ENCODE measurements around the gene SRRM5.

The SRRM5 gene

DNA sequence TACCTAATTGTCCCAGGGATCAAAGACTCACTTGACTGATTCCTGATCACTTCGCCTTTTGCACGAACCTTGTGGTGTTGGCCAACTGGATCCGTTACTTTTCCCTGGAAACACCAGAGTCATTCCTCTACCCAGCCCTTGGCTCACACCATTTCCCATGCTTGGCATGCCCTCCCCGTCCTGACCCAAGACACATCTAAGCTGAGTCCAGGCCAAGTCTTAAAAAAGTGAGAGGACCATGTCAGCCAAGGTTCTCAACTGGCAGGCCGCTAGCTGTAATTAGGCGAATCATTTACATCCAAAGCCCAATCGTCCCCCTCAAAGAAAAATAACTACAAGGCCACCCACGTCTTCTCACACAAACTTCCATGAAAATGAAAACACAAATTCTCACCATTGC is 46.6 kb downstream of the SRRM5 start:
- Histone ChIP-seq H3K79me1 (ENCODE audit: low read depth, low read length) (no peaks in the 10 kb centered on the region), H2AK5ac (ENCODE audit: low read depth, low read length) (no peak overlapping the region), H2BK12ac (ENCODE audit: low read length) (no peak overlapping the region), H3K4me3 (ENCODE audit: low read length in 2 of 2) (no peak overlapping the region), H3K36me3 (replicated peaks in 1 of 2; ENCODE audit: control insufficient read depth in 2 of 2, insufficient read depth in 2 of 2, low read length in 2 of 2) (peaks cover 13 to 18% of the 10 kb centered on the region in 2 donors), H3K18ac (ENCODE audit: low read length) (no peak overlapping the region), H3K4me2 (ENCODE audit: insufficient read depth, low read length, poor library complexity, severe bottlenecking) (no peak overlapping the region), H2BK120ac (ENCODE audit: low read depth, low read length) (no peak overlapping the region), H2BK15ac (ENCODE audit: low read length) (no peak overlapping the region), H2AFZ (ENCODE audit: low read length) (no peak overlapping the region), H2BK5ac (ENCODE audit: low read length) (no peak overlapping the region), H3K23ac (ENCODE audit: low read depth, low read length, poor library complexity) (no peak overlapping the region), H3K4me1 (ENCODE audit: control insufficient read depth in 2 of 2, insufficient read depth in 1 of 2, low read depth in 1 of 2, low read length in 2 of 2) (no peaks in the 10 kb centered on the region), H3K9ac (ENCODE audit: low read depth, low read length, poor library complexity) (no peak overlapping the region), H3K27me3 (ENCODE audit: control insufficient read depth in 3 of 3, insufficient read depth in 3 of 3, low read depth in 1 of 3, low read length in 3 of 3) (no peaks in the 10 kb centered on the region), H3K27ac (replicated peaks; ENCODE audit: low read length) (no peak overlapping the region), H4K91ac (ENCODE audit: low read depth, low read length, poor library complexity) (no peak overlapping the region), H4K8ac (ENCODE audit: low read depth, low read length) (no peak overlapping the region), H3K14ac (ENCODE audit: low read length) (no peak overlapping the region), H3K9me3 (replicated peaks in 1 of 2; ENCODE audit: control insufficient read depth in 2 of 2, insufficient read depth in 1 of 2, low read depth in 1 of 2, low read length in 2 of 2) (peaks cover 3 to 5% of the 10 kb centered on the region in 2 donors), H3K4ac (ENCODE audit: low read length) (no peak overlapping the region)
- WGBS, 2 donors (ENCODE audit: extremely low coverage in 2 of 2, insufficient read length in 2 of 2, insufficient replicate concordance in 1 of 2): no CpG with 5 or more reads among the region's 8 CpGs
- no peak for DNase-seq (ENCODE audit: low spot score)

DNA sequence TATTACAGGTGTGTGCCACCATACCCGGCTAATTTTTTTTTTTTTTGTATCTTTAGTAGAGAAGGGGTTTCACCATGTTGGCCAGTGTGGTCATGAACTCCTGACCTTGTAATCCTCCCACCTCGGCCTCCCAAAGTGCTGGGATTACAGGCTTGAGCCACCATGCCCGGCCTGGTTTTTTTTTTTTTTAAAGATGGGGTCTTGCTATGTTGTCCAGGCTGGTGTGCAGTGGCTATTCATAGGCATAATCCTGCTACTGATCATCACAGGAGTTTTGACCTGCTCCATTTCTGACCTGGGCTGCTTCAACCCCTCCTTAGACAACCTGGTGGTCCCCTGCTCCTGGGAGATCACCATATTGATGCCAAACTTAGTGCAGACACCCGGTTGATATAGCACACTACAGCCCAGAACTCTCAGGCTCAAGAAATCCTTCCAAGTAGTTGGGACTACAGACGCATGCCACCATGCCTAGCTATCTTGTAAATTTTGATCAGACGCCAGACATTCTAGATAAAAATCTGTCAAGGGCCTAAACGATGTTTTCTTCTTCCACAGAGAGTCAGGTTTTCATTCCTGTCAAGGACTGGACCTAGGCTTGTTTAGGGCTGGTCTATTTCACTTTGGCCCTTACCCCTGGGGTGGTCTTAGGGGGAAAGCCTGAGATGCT is 48.5 kb downstream of the SRRM5 start:
- Histone ChIP-seq H3K36me3 (replicated peaks in 1 of 2; ENCODE audit: control insufficient read depth in 2 of 2, insufficient read depth in 2 of 2, low read length in 2 of 2) (peaks cover 6 to 13% of the 10 kb centered on the region in 2 donors), H3K18ac (ENCODE audit: low read length) (no peak overlapping the region), H3K79me1 (ENCODE audit: low read depth, low read length) (no peaks in the 10 kb centered on the region), H3K4ac (ENCODE audit: low read length) (no peak overlapping the region), H2BK5ac (ENCODE audit: low read length) (no peak overlapping the region), H3K27ac (replicated peaks; ENCODE audit: low read length) (no peak overlapping the region), H4K8ac (ENCODE audit: low read depth, low read length) (no peak overlapping the region), H3K4me1 (ENCODE audit: control insufficient read depth in 2 of 2, insufficient read depth in 1 of 2, low read depth in 1 of 2, low read length in 2 of 2) (no peaks in the 10 kb centered on the region), H3K4me2 (ENCODE audit: insufficient read depth, low read length, poor library complexity, severe bottlenecking) (no peak overlapping the region), H2BK120ac (ENCODE audit: low read depth, low read length) (no peak overlapping the region), H4K91ac (ENCODE audit: low read depth, low read length, poor library complexity) (no peak overlapping the region), H3K14ac (ENCODE audit: low read length) (no peak overlapping the region), H3K9me3 (replicated peaks in 1 of 2; ENCODE audit: control insufficient read depth in 2 of 2, insufficient read depth in 1 of 2, low read depth in 1 of 2, low read length in 2 of 2) (peaks cover 3 to 5% of the 10 kb centered on the region in 2 donors), H2AK5ac (ENCODE audit: low read depth, low read length) (no peak overlapping the region), H3K4me3 (ENCODE audit: low read length in 2 of 2) (no peak overlapping the region), H2AFZ (ENCODE audit: low read length) (no peak overlapping the region), H2BK12ac (ENCODE audit: low read length) (no peak overlapping the region), H3K23ac (ENCODE audit: low read depth, low read length, poor library complexity) (no peak overlapping the region), H3K9ac (ENCODE audit: low read depth, low read length, poor library complexity) (no peak overlapping the region), H2BK15ac (ENCODE audit: low read length) (no peak overlapping the region), H3K27me3 (ENCODE audit: control insufficient read depth in 3 of 3, insufficient read depth in 3 of 3, low read depth in 1 of 3, low read length in 3 of 3) (no peaks in the 10 kb centered on the region)
- no peak for DNase-seq (ENCODE audit: low spot score)
- WGBS, 2 donors (ENCODE audit: extremely low coverage in 2 of 2, insufficient read length in 2 of 2, insufficient replicate concordance in 1 of 2): no CpG with 5 or more reads among the region's 7 CpGs

DNA sequence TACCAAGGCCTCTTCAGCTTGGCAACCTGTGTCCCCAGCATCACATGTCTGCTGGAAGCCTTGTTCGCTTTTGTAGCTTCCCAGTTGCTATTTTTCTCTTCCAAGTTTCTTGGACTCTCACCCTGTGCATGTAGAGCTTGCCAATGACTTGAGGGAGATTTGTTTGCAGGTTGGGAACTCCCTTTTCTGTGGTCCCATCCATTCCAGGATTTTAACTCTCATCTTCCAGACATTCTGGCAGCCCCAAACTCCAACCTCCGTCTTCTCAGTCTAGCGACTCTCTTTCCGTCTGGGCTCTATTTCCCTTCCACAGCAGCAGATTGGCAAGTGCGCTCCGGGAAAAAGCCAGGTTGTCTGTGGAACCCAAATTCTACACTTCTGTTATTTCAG is 49.1 kb downstream of the SRRM5 start:
- Histone ChIP-seq H3K27me3 (ENCODE audit: control insufficient read depth in 3 of 3, insufficient read depth in 3 of 3, low read depth in 1 of 3, low read length in 3 of 3) (no peaks in the 10 kb centered on the region), H3K4ac (ENCODE audit: low read length) (no peak overlapping the region), H3K9ac (ENCODE audit: low read depth, low read length, poor library complexity) (no peak overlapping the region), H3K18ac (ENCODE audit: low read length) (no peak overlapping the region), H2AK5ac (ENCODE audit: low read depth, low read length) (no peak overlapping the region), H2BK12ac (ENCODE audit: low read length) (no peak overlapping the region), H3K36me3 (replicated peaks in 1 of 2; ENCODE audit: control insufficient read depth in 2 of 2, insufficient read depth in 2 of 2, low read length in 2 of 2) (peaks cover 6 to 12% of the 10 kb centered on the region in 2 donors), H3K14ac (ENCODE audit: low read length) (no peak overlapping the region), H3K27ac (replicated peaks; ENCODE audit: low read length) (no peak overlapping the region), H3K4me3 (ENCODE audit: low read length in 2 of 2) (no peak overlapping the region), H3K4me2 (ENCODE audit: insufficient read depth, low read length, poor library complexity, severe bottlenecking) (no peak overlapping the region), H3K4me1 (ENCODE audit: control insufficient read depth in 2 of 2, insufficient read depth in 1 of 2, low read depth in 1 of 2, low read length in 2 of 2) (no peaks in the 10 kb centered on the region), H4K91ac (ENCODE audit: low read depth, low read length, poor library complexity) (no peak overlapping the region), H3K79me1 (ENCODE audit: low read depth, low read length) (no peaks in the 10 kb centered on the region), H2BK5ac (ENCODE audit: low read length) (no peak overlapping the region), H2BK120ac (ENCODE audit: low read depth, low read length) (no peak overlapping the region), H2AFZ (ENCODE audit: low read length) (no peak overlapping the region), H4K8ac (ENCODE audit: low read depth, low read length) (no peak overlapping the region), H3K23ac (ENCODE audit: low read depth, low read length, poor library complexity) (no peak overlapping the region), H3K9me3 (replicated peaks in 1 of 2; ENCODE audit: control insufficient read depth in 2 of 2, insufficient read depth in 1 of 2, low read depth in 1 of 2, low read length in 2 of 2) (peaks cover 3 to 5% of the 10 kb centered on the region in 2 donors), H2BK15ac (ENCODE audit: low read length) (no peak overlapping the region)
- no peak for DNase-seq (ENCODE audit: low spot score)
- no CpG with 5 or more reads among the region's 6 CpGs for WGBS, 2 donors (ENCODE audit: extremely low coverage in 2 of 2, insufficient read length in 2 of 2, insufficient replicate concordance in 1 of 2)

DNA sequence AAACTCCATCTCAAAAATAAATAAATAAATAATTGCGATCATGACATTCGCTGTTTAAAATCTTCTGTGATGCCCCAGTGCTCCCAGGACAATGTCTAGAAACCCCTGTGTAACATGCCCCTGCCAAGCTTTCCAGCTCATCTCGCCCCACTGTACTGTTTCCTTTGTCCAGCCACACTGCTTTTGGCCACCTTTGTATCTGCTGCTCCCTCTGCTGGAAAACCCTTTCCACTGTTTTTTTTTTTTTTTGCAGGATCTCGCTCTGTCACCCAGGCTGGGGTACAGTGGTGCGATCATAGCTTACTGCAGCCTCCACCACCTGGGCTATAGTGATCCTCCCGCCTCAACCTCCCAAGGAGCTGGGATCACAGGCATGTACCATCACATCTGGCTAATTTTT is 50.6 kb downstream of the SRRM5 start:
- H3K9ac ChIP-seq (ENCODE audit: low read depth, low read length, poor library complexity): no peak overlapping the region
- H3K4me1 ChIP-seq (ENCODE audit: control insufficient read depth in 2 of 2, insufficient read depth in 1 of 2, low read depth in 1 of 2, low read length in 2 of 2): peaks cover 0 to 4% of the 10 kb centered on the region in 2 donors
- H2BK5ac ChIP-seq (ENCODE audit: low read length): no peak overlapping the region
- no peak overlapping the region for H3K27ac ChIP-seq (replicated peaks; ENCODE audit: low read length)
- peaks cover 2 to 5% of the 10 kb centered on the region in 2 donors for H3K9me3 ChIP-seq (replicated peaks in 1 of 2; ENCODE audit: control insufficient read depth in 2 of 2, insufficient read depth in 1 of 2, low read depth in 1 of 2, low read length in 2 of 2)
- H4K8ac ChIP-seq (ENCODE audit: low read depth, low read length): no peak overlapping the region
- DNase-seq (ENCODE audit: low spot score): no peak
- no peak overlapping the region for H3K23ac ChIP-seq (ENCODE audit: low read depth, low read length, poor library complexity)
- H3K14ac ChIP-seq (ENCODE audit: low read length): no peak overlapping the region
- H2BK15ac ChIP-seq (ENCODE audit: low read length): no peak overlapping the region
- no peak overlapping the region for H2BK120ac ChIP-seq (ENCODE audit: low read depth, low read length)
- H2AK5ac ChIP-seq (ENCODE audit: low read depth, low read length): no peak overlapping the region
- H3K36me3 ChIP-seq (replicated peaks in 1 of 2; ENCODE audit: control insufficient read depth in 2 of 2, insufficient read depth in 2 of 2, low read length in 2 of 2): peaks cover 4 to 8% of the 10 kb centered on the region in 2 donors
- H3K4me3 ChIP-seq (ENCODE audit: low read length in 2 of 2): no peak overlapping the region
- H3K79me1 ChIP-seq (ENCODE audit: low read depth, low read length): peaks cover 2% of the 10 kb centered on the region
- no CpG with 5 or more reads among the region's 6 CpGs for WGBS, 2 donors (ENCODE audit: extremely low coverage in 2 of 2, insufficient read length in 2 of 2, insufficient replicate concordance in 1 of 2)
- no peak overlapping the region for H3K4ac ChIP-seq (ENCODE audit: low read length)
- H2BK12ac ChIP-seq (ENCODE audit: low read length): no peak overlapping the region
- no peaks in the 10 kb centered on the region for H3K27me3 ChIP-seq (ENCODE audit: control insufficient read depth in 3 of 3, insufficient read depth in 3 of 3, low read depth in 1 of 3, low read length in 3 of 3)
- no peak overlapping the region for H2AFZ ChIP-seq (ENCODE audit: low read length)
- no peak overlapping the region for H4K91ac ChIP-seq (ENCODE audit: low read depth, low read length, poor library complexity)
- no peak overlapping the region for H3K18ac ChIP-seq (ENCODE audit: low read length)
- H3K4me2 ChIP-seq (ENCODE audit: insufficient read depth, low read length, poor library complexity, severe bottlenecking): no peak overlapping the region

Data from neuronal stem cell (in vitro differentiated cells).